GM18951 (cell line): ENCODE results near the gene TOLLIP.

ENCODE experiments used
- POLR2A ChIP-seq: IDR thresholded peaks from 4 replicates; pipeline ENCODE4 v1.6.1; 2011; ENCODE audit warnings: mild to moderate bottlenecking; ENCODE audit not compliant: insufficient read length, insufficient read depth; ENCODE audit errors: extremely low read depth
- in situ Hi-C: fragments of 300-500 bp; cut with MboI; formaldehyde crosslinking; loops from one replicate; pipeline ENCODE4 v1.12.0; 2022; ENCODE audit warnings: low sequenced_read_pairs, mixed read lengths, inconsistent platforms; ENCODE audit not compliant: unreplicated experiment

TOLLIP gene

GRCh38 chr11:1283906-1284305, 25.5 kb downstream of the TOLLIP start:
- in situ Hi-C loops: no loop called here
- no peak for TF ChIP-seq POLR2A

- no peak for TF ChIP-seq POLR2A
- in situ Hi-C loops: no loop called here
Measured at GRCh38 chr11:1283091-1283511, 26.3 kb downstream of the TOLLIP start.

- in situ Hi-C loops: no loop called here
- no peak for TF ChIP-seq POLR2A
Measured at GRCh38 chr11:1281974-1282365, 27.5 kb downstream of the TOLLIP start.

GRCh38 chr11:1281326-1281973, 28.0 kb downstream of the TOLLIP start:
- in situ Hi-C loops: no loop called here
- TF ChIP-seq POLR2A: no peak

- TF ChIP-seq POLR2A: no peak
- in situ Hi-C loops: no loop called here
Measured at GRCh38 chr11:1280116-1281035, 29.1 kb downstream of the TOLLIP start.

- TF ChIP-seq POLR2A: no peak
- in situ Hi-C loops: no loop called here
Measured at GRCh38 chr11:1279674-1280055, 29.8 kb downstream of the TOLLIP start.

GRCh38 chr11:1278766-1279673, 30.4 kb downstream of the TOLLIP start:
- no peak for TF ChIP-seq POLR2A
- in situ Hi-C loops: no loop called here

GRCh38 chr11:1277936-1278512, 31.4 kb downstream of the TOLLIP start:
- in situ Hi-C loops: no loop called here
- no peak for TF ChIP-seq POLR2A

- in situ Hi-C loops: no loop called here
- TF ChIP-seq POLR2A: no peak
Measured at GRCh38 chr11:1276866-1277615, 32.4 kb downstream of the TOLLIP start.

GRCh38 chr11:1276041-1276790, 33.2 kb downstream of the TOLLIP start:
- in situ Hi-C loops: no loop called here
- TF ChIP-seq POLR2A: no peak

GRCh38 chr11:1275021-1275420, 34.4 kb downstream of the TOLLIP start:
- no peak for TF ChIP-seq POLR2A
- in situ Hi-C loops: no loop called here
